HepG2 (cell line): ENCODE data around the gene PRDX3. TPM values are rescaled to one million over a fixed set of nuclear protein-coding genes. Genes with fewer than 3 reads are reported as not detected.

Experiments used
- ATAC-seq: fragments of 200-7000 bp; cut with Tn5 transposase; 3 replicates; pipeline ENCODE4 v1.9.1; 2020; ENCODE audit warnings: mild to moderate bottlenecking, moderate library complexity
- BruUV-seq: library from RNA; stranded (reverse); fragments of 400-500 nt; replicated peaks from 2 replicates; lab custom pipeline; 2021; lab: Mats Ljungman, UMichigan
- CTCF ChIA-PET: fragments of 300-600 bp; formaldehyde crosslinking; extraction: SDS; loops from one replicate; lab custom pipeline; 2021; ENCODE audit warnings: low total read pairs, inconsistent platforms, low intra/inter-chr PET ratio; lab: Yijun Ruan, JAX
- POLR2A ChIA-PET: fragments of 350-600 bp; sonication (Branson Sonifier 250); formaldehyde crosslinking; loops from one replicate; lab custom pipeline; 2020; ENCODE audit warnings: antibody characterized with exemption, inconsistent platforms; lab: Yijun Ruan, JAX
- DNase-seq: peaks from one replicate; pipeline ENCODE4 v3.0.0-alpha.2; 2015; ENCODE audit warnings: low spot score
- FAIRE-seq: peaks from 3 replicates; lab custom pipeline; 2011; peaks lifted over from hg19 to GRCh38; lab: Jason Lieb, UNC
- H2AFZ ChIP-seq: one replicate; pipeline ENCODE4 v1.6.1; 2011; ENCODE audit warnings: low read length, inconsistent platforms
- H3K27ac ChIP-seq: fragments of 300-600 bp; 3 replicates; pipeline ENCODE4 v1.8.0; 2011; ENCODE audit warnings: mixed run types, mild to moderate bottlenecking, mixed read lengths, low read length, inconsistent platforms; ENCODE audit not compliant: insufficient read depth; ENCODE audit errors: extremely low read length
- H3K27me3 ChIP-seq, 2 experiments: fragments of 200-600 bp in 1 of 2; 2 replicates in 1 of 2; 3 replicates in 1 of 2; pipeline versions ENCODE4 v1.6.0 to v1.8.0; 2011; ENCODE audit warnings: low read length in 2 of 2, mild to moderate bottlenecking in 2 of 2, moderate library complexity in 2 of 2, inconsistent platforms in 1 of 2; ENCODE audit not compliant: insufficient read depth in 2 of 2, control insufficient read depth in 1 of 2
- H3K36me3 ChIP-seq, 2 experiments: fragments of 200-600 bp in 1 of 2; replicated peaks in 1 of 2; 2 replicates in 1 of 2; 3 replicates in 1 of 2; pipeline versions ENCODE4 v1.5.1 to v1.8.0; 2011; ENCODE audit warnings: low read length in 2 of 2, inconsistent platforms in 1 of 2; ENCODE audit not compliant: insufficient read depth in 2 of 2, control insufficient read depth in 1 of 2
- H3K4me1 ChIP-seq: 2 replicates; pipeline ENCODE4 v1.5.1; 2012; ENCODE audit warnings: low read length, inconsistent platforms; ENCODE audit not compliant: insufficient read depth
- H3K4me2 ChIP-seq: 2 replicates; pipeline ENCODE4 v1.6.0; 2011; ENCODE audit warnings: low read depth, low read length, inconsistent platforms
- H3K4me3 ChIP-seq, 3 experiments: fragments of 200-600 bp in 1 of 3; sonication (generic), shearing (Covaris generic) in 1 of 3; replicated peaks in 1 of 3; 2 replicates each; pipeline ENCODE4 v1.5.1; 2011 to 2016; ENCODE audit warnings: low read length in 3 of 3, inconsistent platforms in 2 of 3, low read depth in 2 of 3, mild to moderate bottlenecking in 2 of 3, control low read depth in 1 of 3, mixed read lengths in 1 of 3; ENCODE audit not compliant: insufficient read depth in 1 of 3
- H3K79me2 ChIP-seq: one replicate; pipeline ENCODE4 v1.6.1; 2011; ENCODE audit warnings: low read length, inconsistent platforms; ENCODE audit not compliant: insufficient read depth
- H3K9ac ChIP-seq: 2 replicates; pipeline ENCODE4 v1.6.0; 2011; ENCODE audit warnings: mild to moderate bottlenecking, low read depth, low read length, inconsistent platforms; ENCODE audit not compliant: insufficient read depth
- H3K9me3 ChIP-seq: 2 replicates; pipeline ENCODE4 v1.5.1; 2012; ENCODE audit warnings: mild to moderate bottlenecking, low read length
- H4K20me1 ChIP-seq: 2 replicates; pipeline ENCODE4 v1.6.0; 2011; ENCODE audit warnings: inconsistent platforms, mild to moderate bottlenecking, low read length, moderate library complexity; ENCODE audit not compliant: insufficient read depth
- HOXD1 ChIP-seq: sonication (generic); formaldehyde crosslinking; IDR thresholded peaks from 2 replicates; pipeline ENCODE4 v1.5.0; 2020; ENCODE audit warnings: missing genetic modification reagents
- KDM1A ChIP-seq: IDR thresholded peaks from 2 replicates; pipeline ENCODE4 v1.6.1; 2016; ENCODE audit warnings: missing compliant biosample characterization
- KLF9 ChIP-seq: IDR thresholded peaks from 2 replicates; pipeline ENCODE4 v1.6.1; 2016; ENCODE audit warnings: low read depth
- MBNL3 ChIP-seq: fragments of 250-450 bp; sonication (Bioruptor Pico); conservative IDR thresholded peaks from 2 replicates; pipeline ENCODE4 v1.8.0; 2022; ENCODE audit warnings: mild to moderate bottlenecking, inconsistent platforms
- SOX5 ChIP-seq: IDR thresholded peaks from 2 replicates; pipeline ENCODE4 v1.6.1; 2016; ENCODE audit warnings: borderline replicate concordance
- THYN1 ChIP-seq: sonication (generic); formaldehyde crosslinking; IDR thresholded peaks from 2 replicates; pipeline ENCODE4 v1.8.1; 2023; ENCODE audit warnings: low read depth, mild to moderate bottlenecking, moderate library complexity, missing genetic modification reagents, borderline replicate concordance
- YEATS4 ChIP-seq: sonication (generic); formaldehyde crosslinking; IDR thresholded peaks from 2 replicates; pipeline ENCODE4 v1.4.0; 2020; ENCODE audit warnings: missing genetic modification reagents, borderline replicate concordance
- ZNF337 ChIP-seq: sonication (generic); formaldehyde crosslinking; IDR thresholded peaks from 2 replicates; pipeline ENCODE4 v1.5.1; 2020; ENCODE audit warnings: missing genetic modification reagents, low read depth, mild to moderate bottlenecking, borderline replicate concordance
- ZNF430 ChIP-seq: sonication (generic); formaldehyde crosslinking; IDR thresholded peaks from 2 replicates; pipeline ENCODE4 v1.9.0; 2021; ENCODE audit warnings: mild to moderate bottlenecking, missing genetic modification reagents
- ZNF644 ChIP-seq: IDR thresholded peaks from 2 replicates; pipeline ENCODE4 v1.6.1; 2016; ENCODE audit warnings: low read depth
- ZNF879 ChIP-seq: sonication (generic); formaldehyde crosslinking; IDR thresholded peaks from 2 replicates; pipeline ENCODE4 v1.8.1; 2023; ENCODE audit warnings: missing genetic modification reagents
- WGBS: methylation state at CpG from one replicate; pipeline ENCODE4 v1.1.6; 2017; ENCODE audit warnings: low lambda C conversion rate; 5-methylcytosine and 5-hydroxymethylcytosine counted together
- in situ Hi-C: cut with HindIII; loops from 2 replicates; pipeline ENCODE4 v1.10.0; 2017; ENCODE audit warnings: low pct_unique_long_range_greater_than_20kb; ENCODE audit not compliant: extremely low pct_ligation_motif_present
- intact Hi-C: fragments of 100-400 bp; cut with micrococcal nuclease; formaldehyde crosslinking; loops from one replicate; pipeline ENCODE4 v1.10.0; 2022; ENCODE audit not compliant: unreplicated experiment
- polyA plus RNA-seq, 8 experiments: library from polyadenylated mRNA; depleted of rRNA in 3 of 8; stranded (reverse) in 7 of 8; unstranded in 1 of 8; fragments of >200 nt; fragmentation: Illumina TruSeq in 4 of 8; extraction: Trizol in 4 of 8; gene quantifications; 2 replicates each; pipeline versions ENCODE4 v1.2.1 to v1.2.3, GENCODE V29; 2011 to 2016; ENCODE audit warnings: low read depth in 4 of 8, missing spikeins in 1 of 8, mixed read lengths in 1 of 8; ENCODE audit not compliant: insufficient read depth in 1 of 8
- total RNA-seq, 5 experiments: library from RNA; depleted of rRNA; stranded (reverse); fragments of >200 nt; fragmentation: Illumina TruSeq; extraction: Trizol; gene quantifications; 2 replicates each; pipeline ENCODE4 v1.2.3, GENCODE V29; 2016; ENCODE audit warnings: low read depth in 1 of 5
- TF ChIP-seq, protein P1 (sequence below): sonication (generic); formaldehyde crosslinking; conservative IDR thresholded peaks from 2 replicates; pipeline ENCODE4 v1.8.0; 2022; ENCODE audit warnings: missing genetic modification reagents
- TF ChIP-seq, protein P2 (sequence below): sonication (generic); formaldehyde crosslinking; IDR thresholded peaks from 2 replicates; pipeline ENCODE4 v1.4.0; 2020; ENCODE audit warnings: missing genetic modification reagents
- TF ChIP-seq, protein P3 (sequence below): sonication (generic); formaldehyde crosslinking; IDR thresholded peaks from 2 replicates; pipeline ENCODE4 v1.9.0; 2022; ENCODE audit warnings: low read depth, missing genetic modification reagents
- TF ChIP-seq, protein P4 (sequence below): sonication (generic); formaldehyde crosslinking; IDR thresholded peaks from 2 replicates; pipeline ENCODE4 v1.4.0; 2020; ENCODE audit warnings: missing genetic modification reagents; ENCODE audit errors: not compliant biosample characterization
- TF ChIP-seq, protein P5 (sequence below): sonication (generic); formaldehyde crosslinking; IDR thresholded peaks from 2 replicates; pipeline ENCODE4 v1.4.0; 2020; ENCODE audit warnings: missing genetic modification reagents

Gene PRDX3
- total and polyA plus RNA-seq, 2 of the 13 experiments (the other 11 are each of a cell fraction or from before 2014, with no cell fraction given): 407 to 565 TPM

DNA sequence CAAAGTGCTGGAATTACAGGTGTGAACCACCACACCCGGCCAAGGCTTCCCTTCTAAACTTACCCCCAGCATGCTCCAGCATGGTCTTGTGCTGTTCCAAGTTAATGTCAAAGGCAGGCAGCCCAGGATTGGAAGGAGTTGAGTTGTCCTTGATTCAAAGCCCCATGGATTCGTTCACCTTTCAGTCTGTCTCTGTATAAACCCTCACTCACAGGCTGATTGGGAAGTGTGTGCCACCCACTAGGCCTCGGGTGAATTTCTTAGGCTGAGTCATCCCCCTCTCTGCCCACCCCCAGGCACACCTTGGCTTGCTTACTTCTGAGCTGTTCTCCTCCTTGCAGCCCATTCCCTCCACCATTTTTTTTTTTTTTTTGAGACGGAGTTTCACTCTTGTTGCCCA, 13.3 kb upstream of the PRDX3 start:
- Histone ChIP-seq H3K9ac (no peak overlapping the region), H3K27me3 (no peaks in the 10 kb centered on the region), H3K4me1 (peaks cover 30% of the 10 kb centered on the region), H3K4me2 (no peak overlapping the region), H3K36me3 (no peaks in the 10 kb centered on the region), H3K27ac (no peak overlapping the region), H3K9me3 (no peaks in the 10 kb centered on the region), H2AFZ (no peak overlapping the region), H4K20me1 (no peaks in the 10 kb centered on the region), H3K4me3 (no peak overlapping the region), H3K79me2 (no peaks in the 10 kb centered on the region)
- WGBS: 43% methylated on average over 4 of the region's 4 CpGs
- POLR2A ChIA-PET: no interaction called here
- BruUV-seq: no TSS peak
- intact Hi-C loops: no loop called here
- ATAC-seq (no peak), DNase-seq (no peak), FAIRE-seq (no peak)
- CTCF ChIA-PET: no interaction called here
- in situ Hi-C loops: loop anchor here (10.0 to 25.0 kb wide), 2 partner anchors 253 to 345 kb away; partner anchors contain the start of gene RGS10
- TF ChIP-seq ZNF430: no peak
- TF ChIP-seq ZNF644: no peak
- TF ChIP-seq, protein P1, sequence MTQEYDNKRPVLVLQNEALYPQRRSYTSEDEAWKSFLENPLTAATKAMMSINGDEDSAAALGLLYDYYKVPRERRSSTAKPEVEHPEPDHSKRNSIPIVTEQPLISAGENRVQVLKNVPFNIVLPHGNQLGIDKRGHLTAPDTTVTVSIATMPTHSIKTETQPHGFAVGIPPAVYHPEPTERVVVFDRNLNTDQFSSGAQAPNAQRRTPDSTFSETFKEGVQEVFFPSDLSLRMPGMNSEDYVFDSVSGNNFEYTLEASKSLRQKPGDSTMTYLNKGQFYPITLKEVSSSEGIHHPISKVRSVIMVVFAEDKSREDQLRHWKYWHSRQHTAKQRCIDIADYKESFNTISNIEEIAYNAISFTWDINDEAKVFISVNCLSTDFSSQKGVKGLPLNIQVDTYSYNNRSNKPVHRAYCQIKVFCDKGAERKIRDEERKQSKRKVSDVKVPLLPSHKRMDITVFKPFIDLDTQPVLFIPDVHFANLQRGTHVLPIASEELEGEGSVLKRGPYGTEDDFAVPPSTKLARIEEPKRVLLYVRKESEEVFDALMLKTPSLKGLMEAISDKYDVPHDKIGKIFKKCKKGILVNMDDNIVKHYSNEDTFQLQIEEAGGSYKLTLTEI (CRISPR knock-in tag): no peak
- no peak for TF ChIP-seq SOX5 (CRISPR knock-in tag)
- TF ChIP-seq ZNF337 (CRISPR knock-in tag): no peak
- TF ChIP-seq ZNF879 (CRISPR knock-in tag): no peak
- TF ChIP-seq HOXD1 (CRISPR knock-in tag): no peak
- TF ChIP-seq YEATS4 (CRISPR knock-in tag): no peak
- TF ChIP-seq, protein P2, sequence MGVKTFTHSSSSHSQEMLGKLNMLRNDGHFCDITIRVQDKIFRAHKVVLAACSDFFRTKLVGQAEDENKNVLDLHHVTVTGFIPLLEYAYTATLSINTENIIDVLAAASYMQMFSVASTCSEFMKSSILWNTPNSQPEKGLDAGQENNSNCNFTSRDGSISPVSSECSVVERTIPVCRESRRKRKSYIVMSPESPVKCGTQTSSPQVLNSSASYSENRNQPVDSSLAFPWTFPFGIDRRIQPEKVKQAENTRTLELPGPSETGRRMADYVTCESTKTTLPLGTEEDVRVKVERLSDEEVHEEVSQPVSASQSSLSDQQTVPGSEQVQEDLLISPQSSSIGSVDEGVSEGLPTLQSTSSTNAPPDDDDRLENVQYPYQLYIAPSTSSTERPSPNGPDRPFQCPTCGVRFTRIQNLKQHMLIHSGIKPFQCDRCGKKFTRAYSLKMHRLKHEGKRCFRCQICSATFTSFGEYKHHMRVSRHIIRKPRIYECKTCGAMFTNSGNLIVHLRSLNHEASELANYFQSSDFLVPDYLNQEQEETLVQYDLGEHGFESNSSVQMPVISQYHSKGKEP: no peak
- no peak for TF ChIP-seq KDM1A (CRISPR knock-in tag)
- TF ChIP-seq MBNL3 (CRISPR knock-in tag): no peak
- no peak for TF ChIP-seq THYN1 (CRISPR knock-in tag)
- no peak for TF ChIP-seq KLF9 (CRISPR knock-in tag)
- TF ChIP-seq, protein P3, sequence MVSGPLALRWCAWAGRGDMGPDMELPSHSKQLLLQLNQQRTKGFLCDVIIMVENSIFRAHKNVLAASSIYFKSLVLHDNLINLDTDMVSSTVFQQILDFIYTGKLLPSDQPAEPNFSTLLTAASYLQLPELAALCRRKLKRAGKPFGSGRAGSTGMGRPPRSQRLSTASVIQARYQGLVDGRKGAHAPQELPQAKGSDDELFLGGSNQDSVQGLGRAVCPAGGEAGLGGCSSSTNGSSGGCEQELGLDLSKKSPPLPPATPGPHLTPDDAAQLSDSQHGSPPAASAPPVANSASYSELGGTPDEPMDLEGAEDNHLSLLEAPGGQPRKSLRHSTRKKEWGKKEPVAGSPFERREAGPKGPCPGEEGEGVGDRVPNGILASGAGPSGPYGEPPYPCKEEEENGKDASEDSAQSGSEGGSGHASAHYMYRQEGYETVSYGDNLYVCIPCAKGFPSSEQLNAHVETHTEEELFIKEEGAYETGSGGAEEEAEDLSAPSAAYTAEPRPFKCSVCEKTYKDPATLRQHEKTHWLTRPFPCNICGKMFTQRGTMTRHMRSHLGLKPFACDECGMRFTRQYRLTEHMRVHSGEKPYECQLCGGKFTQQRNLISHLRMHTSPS (CRISPR knock-in tag): no peak
- TF ChIP-seq, protein P4, sequence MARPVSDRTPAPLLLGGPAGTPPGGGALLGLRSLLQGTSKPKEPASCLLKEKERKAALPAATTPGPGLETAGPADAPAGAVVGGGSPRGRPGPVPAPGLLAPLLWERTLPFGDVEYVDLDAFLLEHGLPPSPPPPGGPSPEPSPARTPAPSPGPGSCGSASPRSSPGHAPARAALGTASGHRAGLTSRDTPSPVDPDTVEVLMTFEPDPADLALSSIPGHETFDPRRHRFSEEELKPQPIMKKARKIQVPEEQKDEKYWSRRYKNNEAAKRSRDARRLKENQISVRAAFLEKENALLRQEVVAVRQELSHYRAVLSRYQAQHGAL: no peak
- TF ChIP-seq, protein P5, sequence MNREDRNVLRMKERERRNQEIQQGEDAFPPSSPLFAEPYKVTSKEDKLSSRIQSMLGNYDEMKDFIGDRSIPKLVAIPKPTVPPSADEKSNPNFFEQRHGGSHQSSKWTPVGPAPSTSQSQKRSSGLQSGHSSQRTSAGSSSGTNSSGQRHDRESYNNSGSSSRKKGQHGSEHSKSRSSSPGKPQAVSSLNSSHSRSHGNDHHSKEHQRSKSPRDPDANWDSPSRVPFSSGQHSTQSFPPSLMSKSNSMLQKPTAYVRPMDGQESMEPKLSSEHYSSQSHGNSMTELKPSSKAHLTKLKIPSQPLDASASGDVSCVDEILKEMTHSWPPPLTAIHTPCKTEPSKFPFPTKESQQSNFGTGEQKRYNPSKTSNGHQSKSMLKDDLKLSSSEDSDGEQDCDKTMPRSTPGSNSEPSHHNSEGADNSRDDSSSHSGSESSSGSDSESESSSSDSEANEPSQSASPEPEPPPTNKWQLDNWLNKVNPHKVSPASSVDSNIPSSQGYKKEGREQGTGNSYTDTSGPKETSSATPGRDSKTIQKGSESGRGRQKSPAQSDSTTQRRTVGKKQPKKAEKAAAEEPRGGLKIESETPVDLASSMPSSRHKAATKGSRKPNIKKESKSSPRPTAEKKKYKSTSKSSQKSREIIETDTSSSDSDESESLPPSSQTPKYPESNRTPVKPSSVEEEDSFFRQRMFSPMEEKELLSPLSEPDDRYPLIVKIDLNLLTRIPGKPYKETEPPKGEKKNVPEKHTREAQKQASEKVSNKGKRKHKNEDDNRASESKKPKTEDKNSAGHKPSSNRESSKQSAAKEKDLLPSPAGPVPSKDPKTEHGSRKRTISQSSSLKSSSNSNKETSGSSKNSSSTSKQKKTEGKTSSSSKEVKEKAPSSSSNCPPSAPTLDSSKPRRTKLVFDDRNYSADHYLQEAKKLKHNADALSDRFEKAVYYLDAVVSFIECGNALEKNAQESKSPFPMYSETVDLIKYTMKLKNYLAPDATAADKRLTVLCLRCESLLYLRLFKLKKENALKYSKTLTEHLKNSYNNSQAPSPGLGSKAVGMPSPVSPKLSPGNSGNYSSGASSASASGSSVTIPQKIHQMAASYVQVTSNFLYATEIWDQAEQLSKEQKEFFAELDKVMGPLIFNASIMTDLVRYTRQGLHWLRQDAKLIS (CRISPR knock-in tag): no peak
